GM12891 (cell line): ENCODE measurements around the gene ESR1.

Experiments used
- POLR2AphosphoS5 ChIP-seq: IDR thresholded peaks from 2 replicates; pipeline ENCODE4 v1.6.1; 2011; ENCODE audit warnings: low read depth, low read length, control low read depth
- TAF1 ChIP-seq: IDR thresholded peaks from 2 replicates; pipeline ENCODE4 v1.6.1; 2011; ENCODE audit warnings: low read depth, low read length, control low read depth

- TF ChIP-seq POLR2AphosphoS5 = no peak
- TF ChIP-seq TAF1 = no peak
Observed at GRCh38 chr6:151992091-151992490, 184.6 kb downstream of the ESR1 start.
